GM21423 (cell line): ENCODE measurements around the gene VWC2.

Experiments
- ATAC-seq: cut with Tn5 transposase; IDR thresholded peaks from one replicate; pipeline ENCODE4 v1.9.1; 2021; ENCODE audit warnings: mild to moderate bottlenecking, moderate library complexity; ENCODE audit not compliant: unreplicated experiment

VWC2 gene

GRCh38 chr7:49781996-49782395 lies 8.6 kb downstream of the VWC2 start:
- no peak for ATAC-seq

- ATAC-seq, result no peak
Observed at GRCh38 chr7:49783446-49783845, 10.0 kb downstream of the VWC2 start.

- no peak for ATAC-seq
Observed at GRCh38 chr7:49787980-49788379, 14.5 kb downstream of the VWC2 start.

GRCh38 chr7:49788455-49789059 lies 15.1 kb downstream of the VWC2 start:
- ATAC-seq, result no peak

GRCh38 chr7:49789736-49790135 lies 16.3 kb downstream of the VWC2 start:
- ATAC-seq, result no peak

GRCh38 chr7:49790209-49790608 lies 16.8 kb downstream of the VWC2 start:
- ATAC-seq, result no peak

GRCh38 chr7:49791088-49791741 lies 17.8 kb downstream of the VWC2 start:
- no peak for ATAC-seq

- no peak for ATAC-seq
Observed at GRCh38 chr7:49797987-49798660, 24.7 kb downstream of the VWC2 start.

- ATAC-seq, result no peak
Observed at GRCh38 chr7:49800031-49800430, 26.6 kb downstream of the VWC2 start.

GRCh38 chr7:49802600-49802999 lies 29.2 kb downstream of the VWC2 start:
- ATAC-seq, result no peak

- no peak for ATAC-seq
Observed at GRCh38 chr7:49803812-49804211, 30.4 kb downstream of the VWC2 start.

GRCh38 chr7:49805371-49806007 lies 32.1 kb downstream of the VWC2 start:
- no peak for ATAC-seq

- no peak for ATAC-seq
Observed at GRCh38 chr7:49812534-49812933, 39.1 kb downstream of the VWC2 start.

GRCh38 chr7:49817279-49817678 lies 43.8 kb downstream of the VWC2 start:
- no peak for ATAC-seq

GRCh38 chr7:49821181-49821580 lies 47.7 kb downstream of the VWC2 start:
- no peak for ATAC-seq

GRCh38 chr7:49822856-49823255 lies 49.4 kb downstream of the VWC2 start:
- ATAC-seq, result no peak

GRCh38 chr7:49823566-49823965 lies 50.1 kb downstream of the VWC2 start:
- ATAC-seq, result no peak

GRCh38 chr7:49839863-49840645 lies 66.6 kb downstream of the VWC2 start:
- no peak for ATAC-seq

GRCh38 chr7:49840751-49841405 lies 67.4 kb downstream of the VWC2 start:
- ATAC-seq, result no peak

- no peak for ATAC-seq
Observed at GRCh38 chr7:49845626-49846025, 72.2 kb downstream of the VWC2 start.
